Peyer's patch (tissue), 4 donors: ENCODE results near the gene SGSH. TPM values are rescaled to one million over a fixed set of nuclear protein-coding genes. Genes with fewer than 3 reads are reported as not detected.

ENCODE experiments used
- DNase-seq, 3 donors: peaks; one replicate each; pipeline ENCODE4 v3.0.0-alpha.2; 2017 to 2019
- H3K27ac ChIP-seq, 4 donors: fragments of 200-600 bp; sonication (generic); one replicate each; pipeline ENCODE4 v1.5.1; 2016 to 2019
- H3K27me3 ChIP-seq, 2 donors: fragments of 200-600 bp; sonication (generic); one replicate each; pipeline ENCODE4 v1.5.1; 2019
- H3K36me3 ChIP-seq, 3 donors: fragments of 200-600 bp; sonication (generic); one replicate each; pipeline ENCODE4 v1.5.1; 2016 to 2019
- H3K4me1 ChIP-seq, 4 donors: fragments of 200-600 bp; sonication (generic); one replicate each; pipeline ENCODE4 v1.5.1; 2016 to 2019
- H3K4me3 ChIP-seq, 4 donors: fragments of 200-600 bp; sonication (generic); 1 replicate in 3 of 4; 2 replicates in 1 of 4; pipeline ENCODE4 v1.5.1; 2016 to 2019; ENCODE audit warnings: mild to moderate bottlenecking in 1 of 4
- H3K9me3 ChIP-seq, 4 donors: fragments of 200-600 bp; sonication (generic); one replicate each; pipeline ENCODE4 v1.5.1; 2016 to 2019; ENCODE audit warnings: mild to moderate bottlenecking in 1 of 4
- CTCF ChIP-seq, 6 experiments: fragments of 450-650 bp in 4 of 6; fragments of 200-600 bp in 2 of 6; sonication (generic) in 1 of 6; IDR thresholded peaks; one replicate each; pipeline ENCODE4 v1.5.1; 2017 to 2019; ENCODE audit warnings: antibody characterized with exemption in 6 of 6, mild to moderate bottlenecking in 3 of 6, moderate library complexity in 1 of 6
- POLR2A ChIP-seq, 2 donors: fragments of 450-650 bp; IDR thresholded peaks; one replicate each; pipeline ENCODE4 v1.5.1; 2017; ENCODE audit warnings: antibody characterized with exemption in 2 of 2, mild to moderate bottlenecking in 2 of 2, moderate library complexity in 2 of 2
- total RNA-seq, 4 donors: library from RNA; depleted of rRNA; stranded (reverse); fragments of >200 nt; gene quantifications; one replicate each; pipeline ENCODE4 v1.1.0, GENCODE V29; 2016

SGSH gene
- total RNA-seq, 4 donors from 2014 or later, result 37.8 to 114 (median 60.6) TPM

- H3K27me3 ChIP-seq, result no peaks in the 10 kb centered on the region
- peak in 1 of 3 donors; percentile 25 for DNase-seq
- no peaks in the 10 kb centered on the region for H3K4me1 ChIP-seq
- H3K36me3 ChIP-seq, result peaks cover 0 to 45% (median 0%) of the 10 kb centered on the region in 3 donors
- no peak overlapping the region for H3K4me3 ChIP-seq
- no peak overlapping the region for H3K27ac ChIP-seq
- TF ChIP-seq POLR2A (IDR thresholded peaks at IDR 0.05), result no peak
- H3K9me3 ChIP-seq, result no peaks in the 10 kb centered on the region
Observed at GRCh38 chr17:80242505-80242904, 22.4 kb upstream of the SGSH start.

- TF ChIP-seq POLR2A (IDR thresholded peaks at IDR 0.05), result no peak
- no peak for TF ChIP-seq CTCF (IDR thresholded peaks at IDR 0.05)
- Histone ChIP-seq H3K27ac (no peak overlapping the region), H3K27me3 (no peaks in the 10 kb centered on the region), H3K4me1 (no peaks in the 10 kb centered on the region), H3K9me3 (peaks cover 0 to 8% (median 3%) of the 10 kb centered on the region in 4 donors), H3K4me3 (no peak overlapping the region), H3K36me3 (peaks cover 0 to 49% (median 0%) of the 10 kb centered on the region in 3 donors)
- DNase-seq, result no peak
Observed at GRCh38 chr17:80237386-80237785, 17.3 kb upstream of the SGSH start.

GRCh38 chr17:80236911-80237310 lies 16.8 kb upstream of the SGSH start:
- no peaks in the 10 kb centered on the region for H3K4me1 ChIP-seq
- no peak for DNase-seq
- peaks cover 0 to 49% (median 0%) of the 10 kb centered on the region in 3 donors for H3K36me3 ChIP-seq

GRCh38 chr17:80233202-80233601 lies 13.1 kb upstream of the SGSH start:
- Histone ChIP-seq H3K36me3 (peaks cover 0 to 43% (median 0%) of the 10 kb centered on the region in 3 donors), H3K4me3 (no peak overlapping the region), H3K27me3 (no peaks in the 10 kb centered on the region), H3K4me1 (no peaks in the 10 kb centered on the region), H3K9me3 (peaks cover 0 to 12% (median 4%) of the 10 kb centered on the region in 4 donors), H3K27ac (no peak overlapping the region)
- TF ChIP-seq POLR2A (IDR thresholded peaks at IDR 0.05) (no peak), CTCF (IDR thresholded peaks at IDR 0.05) (no peak)
- no peak for DNase-seq

More at GRCh38 chr17:80236911-80237310, 16.8 kb upstream of the SGSH start:
- H3K27me3 ChIP-seq, result no peaks in the 10 kb centered on the region
- H3K4me3 ChIP-seq, result no peak overlapping the region
- no peak overlapping the region for H3K27ac ChIP-seq
- peaks cover 0 to 12% (median 4%) of the 10 kb centered on the region in 4 donors for H3K9me3 ChIP-seq
- TF ChIP-seq POLR2A (IDR thresholded peaks at IDR 0.05), result no peak
- TF ChIP-seq CTCF (IDR thresholded peaks at IDR 0.05), result no peak

GRCh38 chr17:80232438-80232837 lies 12.3 kb upstream of the SGSH start:
- no peak for DNase-seq
- H3K9me3 ChIP-seq, result peaks cover 0 to 12% (median 4%) of the 10 kb centered on the region in 4 donors
- H3K27me3 ChIP-seq, result no peaks in the 10 kb centered on the region
- no peak overlapping the region for H3K27ac ChIP-seq
- H3K4me1 ChIP-seq, result no peaks in the 10 kb centered on the region
- H3K4me3 ChIP-seq, result no peak overlapping the region
- peaks cover 0 to 36% (median 0%) of the 10 kb centered on the region in 3 donors for H3K36me3 ChIP-seq
- TF ChIP-seq POLR2A (IDR thresholded peaks at IDR 0.05) (no peak), CTCF (IDR thresholded peaks at IDR 0.05) (no peak)

GRCh38 chr17:80229011-80229410 lies 8.9 kb upstream of the SGSH start:
- Histone ChIP-seq H3K27me3 (no peaks in the 10 kb centered on the region), H3K36me3 (peaks cover 0 to 14% (median 0%) of the 10 kb centered on the region in 3 donors), H3K9me3 (peaks cover 0 to 12% (median 4%) of the 10 kb centered on the region in 4 donors), H3K4me3 (no peak overlapping the region), H3K4me1 (no peaks in the 10 kb centered on the region), H3K27ac (no peak overlapping the region)
- TF ChIP-seq POLR2A (IDR thresholded peaks at IDR 0.05) (no peak), CTCF (IDR thresholded peaks at IDR 0.05) (no peak)
- peak in 1 of 3 donors; percentile 7 for DNase-seq
